ENCODE measurements around the gene RNF2.

RNF2 gene

GRCh38 chr1:185049670-185050069, 4.3 kb downstream of the RNF2 start:
- no peak for TF ChIP-seq CTCF (conservative IDR thresholded peaks at IDR 0.05; ENCODE audit: low read depth, low read length)
- H3K4me3 ChIP-seq (ENCODE audit: low read depth, low read length) = no peak overlapping the region
- no peak for DNase-seq (ENCODE audit: low read depth)

GRCh38 chr1:185050823-185051451, 5.6 kb downstream of the RNF2 start:
- DNase-seq (ENCODE audit: low read depth) = no peak
- TF ChIP-seq CTCF (conservative IDR thresholded peaks at IDR 0.05; ENCODE audit: low read depth, low read length) = no peak

GRCh38 chr1:185053204-185053603, 7.8 kb downstream of the RNF2 start:
- no peak for DNase-seq (ENCODE audit: low read depth)
- TF ChIP-seq CTCF (conservative IDR thresholded peaks at IDR 0.05; ENCODE audit: low read depth, low read length) = no peak
- H3K4me3 ChIP-seq (ENCODE audit: low read depth, low read length) = no peak overlapping the region

More at GRCh38 chr1:185050823-185051451, 5.6 kb downstream of the RNF2 start:
- H3K4me3 ChIP-seq (ENCODE audit: low read depth, low read length) = no peak overlapping the region

GRCh38 chr1:185054365-185055060, 9.2 kb downstream of the RNF2 start:
- no peak for TF ChIP-seq CTCF (conservative IDR thresholded peaks at IDR 0.05; ENCODE audit: low read depth, low read length)
- DNase-seq (ENCODE audit: low read depth) = no peak
- no peak overlapping the region for H3K4me3 ChIP-seq (ENCODE audit: low read depth, low read length)

GRCh38 chr1:185058110-185058509, 12.8 kb downstream of the RNF2 start:
- H3K4me3 ChIP-seq (ENCODE audit: low read depth, low read length) = no peak overlapping the region
- no peak for DNase-seq (ENCODE audit: low read depth)
- no peak for TF ChIP-seq CTCF (conservative IDR thresholded peaks at IDR 0.05; ENCODE audit: low read depth, low read length)

- no peak for TF ChIP-seq CTCF (conservative IDR thresholded peaks at IDR 0.05; ENCODE audit: low read depth, low read length)
- DNase-seq (ENCODE audit: low read depth) = peak; percentile 27
- H3K4me3 ChIP-seq (ENCODE audit: low read depth, low read length) = no peak overlapping the region
These were observed 13.5 kb downstream of the RNF2 start for GRCh38 chr1:185058876-185059275.

Measured in choroid plexus epithelial cell (primary cell).